ENCODE results near the gene AIDA. TPM values are rescaled to one million over a fixed set of nuclear protein-coding genes. Genes with fewer than 3 reads are reported as not detected.
A peak's percentile ranks its signal among the peaks of the same experiment; 100 is the strongest.

Gene AIDA
- total RNA-seq, 1 experiment from 2014 or later, result 38.0 TPM

GRCh38 chr1:222627232-222627631 is 85.1 kb downstream of the AIDA start:
- DNase-seq (peak; percentile 43), ATAC-seq (peak; percentile 56; the same call in 1 of the 2 replicates)
- H3K36me3 ChIP-seq (ENCODE audit: low read depth, low read length), result peaks cover 31% of the 10 kb centered on the region; the same call in 1 of the 2 replicates
- H3K9me3 ChIP-seq (ENCODE audit: low read length), result no peaks in the 10 kb centered on the region
- POLR2A ChIA-PET (ENCODE audit: unreplicated experiment), result no interaction called here
- no peak overlapping the region for H2AFZ ChIP-seq (ENCODE audit: low read length)
- no peak overlapping the region for H3K27ac ChIP-seq (ENCODE audit: low read length)
- no peaks in the 10 kb centered on the region for H3K9me2 ChIP-seq (replicated peaks; ENCODE audit: low read length)
- H3K4me2 ChIP-seq (ENCODE audit: low read length), result no peak overlapping the region
- no peaks in the 10 kb centered on the region for H4K20me1 ChIP-seq (ENCODE audit: low read length)
- no TSS peak for BruUV-seq (replicated peaks)
- no peaks in the 10 kb centered on the region for H3K4me1 ChIP-seq (ENCODE audit: insufficient read depth, low read length)
- no peak overlapping the region for H3K4me3 ChIP-seq (ENCODE audit: low read length)
- H3K9ac ChIP-seq (ENCODE audit: low read length), result no peak overlapping the region
- CTCF ChIA-PET, result no interaction called here
- no peaks in the 10 kb centered on the region for H3K27me3 ChIP-seq (ENCODE audit: low read length)
- intact Hi-C loops (cut with micrococcal nuclease), result no loop called here
- no peak for TF ChIP-seq CTCF (conservative IDR thresholded peaks at IDR 0.05; ENCODE audit: low read depth, low read length)
- no peak for TF ChIP-seq EZH2phosphoT487 (IDR thresholded peaks at IDR 0.05; ENCODE audit: borderline replicate concordance, low read length)
- TF ChIP-seq EZH2 (IDR thresholded peaks at IDR 0.05; ENCODE audit: low read length, unreplicated experiment), result no peak
- H3F3A ChIP-seq (ENCODE audit: low read length, unreplicated experiment), result no peaks in the 10 kb centered on the region
- no peaks in the 10 kb centered on the region for H3K79me2 ChIP-seq (ENCODE audit: low read length)

GRCh38 chr1:222624214-222624613 is 88.1 kb downstream of the AIDA start:
- no TSS peak for BruUV-seq (replicated peaks)
- peaks cover 19% of the 10 kb centered on the region for H3K79me2 ChIP-seq (ENCODE audit: low read length)
- intact Hi-C loops (cut with micrococcal nuclease), result no loop called here

More at GRCh38 chr1:222624214-222624613, 88.1 kb downstream of the AIDA start:
- ATAC-seq (no peak), DNase-seq (no peak)
- CTCF ChIA-PET, result no interaction called here
- no peak overlapping the region for H3K4me3 ChIP-seq (ENCODE audit: low read length)
- peaks cover 6% of the 10 kb centered on the region for H3K4me1 ChIP-seq (ENCODE audit: insufficient read depth, low read length)
- H3K27ac ChIP-seq (ENCODE audit: low read length), result no peak overlapping the region
- no peak overlapping the region for H2AFZ ChIP-seq (ENCODE audit: low read length)
- no peaks in the 10 kb centered on the region for H3F3A ChIP-seq (ENCODE audit: low read length, unreplicated experiment)
- no peaks in the 10 kb centered on the region for H3K9me3 ChIP-seq (ENCODE audit: low read length)
- no peak for TF ChIP-seq EZH2phosphoT487 (IDR thresholded peaks at IDR 0.05; ENCODE audit: borderline replicate concordance, low read length)
- TF ChIP-seq CTCF (conservative IDR thresholded peaks at IDR 0.05; ENCODE audit: low read depth, low read length), result no peak
- TF ChIP-seq EZH2 (IDR thresholded peaks at IDR 0.05; ENCODE audit: low read length, unreplicated experiment), result no peak
- H3K9ac ChIP-seq (ENCODE audit: low read length), result no peak overlapping the region
- H4K20me1 ChIP-seq (ENCODE audit: low read length), result peaks cover 4% of the 10 kb centered on the region; the same call in 1 of the 2 replicates
- peaks cover 31% of the 10 kb centered on the region; the same call in 1 of the 2 replicates for H3K36me3 ChIP-seq (ENCODE audit: low read depth, low read length)
- H3K9me2 ChIP-seq (replicated peaks; ENCODE audit: low read length), result no peaks in the 10 kb centered on the region
- H3K4me2 ChIP-seq (ENCODE audit: low read length), result no peak overlapping the region
- no peaks in the 10 kb centered on the region for H3K27me3 ChIP-seq (ENCODE audit: low read length)
- POLR2A ChIA-PET (ENCODE audit: unreplicated experiment), result no interaction called here
